Mucosa of rectum (tissue), 2 donors: Measurements from ENCODE around the gene KIAA0319L.

ENCODE experiments used
- H3K27ac ChIP-seq, 2 donors: one replicate each; pipeline ENCODE4 v1.7.0; 2013; ENCODE audit warnings: inconsistent platforms in 2 of 2, low read depth in 2 of 2, low read length in 2 of 2
- H3K27me3 ChIP-seq, 2 donors: one replicate each; pipeline ENCODE4 v1.7.0; 2013; ENCODE audit warnings: low read length in 2 of 2; ENCODE audit not compliant: control insufficient read depth in 2 of 2, insufficient read depth in 2 of 2
- H3K36me3 ChIP-seq, 2 donors: one replicate each; pipeline ENCODE4 v1.7.0; 2013; ENCODE audit warnings: low read length in 2 of 2; ENCODE audit not compliant: control insufficient read depth in 2 of 2, insufficient read depth in 2 of 2
- H3K4me1 ChIP-seq, 2 donors: one replicate each; pipeline ENCODE4 v1.7.0; 2013; ENCODE audit warnings: low read length in 2 of 2, mild to moderate bottlenecking in 1 of 2; ENCODE audit not compliant: control insufficient read depth in 2 of 2, insufficient read depth in 2 of 2
- H3K4me3 ChIP-seq, 2 donors: one replicate each; pipeline ENCODE4 v1.7.0; 2013; ENCODE audit warnings: low read length in 2 of 2
- H3K9ac ChIP-seq, 2 donors: one replicate each; pipeline ENCODE4 v1.7.0; 2013; ENCODE audit warnings: low read length in 2 of 2, low read depth in 1 of 2, mild to moderate bottlenecking in 1 of 2
- H3K9me3 ChIP-seq, 2 donors: one replicate each; pipeline ENCODE4 v1.7.0; 2013; ENCODE audit warnings: low read length in 2 of 2; ENCODE audit not compliant: control insufficient read depth in 2 of 2
- donor health status: healthy.
- donor health status: Normal muscosa, but diverticular disease.

KIAA0319L gene

DNA sequence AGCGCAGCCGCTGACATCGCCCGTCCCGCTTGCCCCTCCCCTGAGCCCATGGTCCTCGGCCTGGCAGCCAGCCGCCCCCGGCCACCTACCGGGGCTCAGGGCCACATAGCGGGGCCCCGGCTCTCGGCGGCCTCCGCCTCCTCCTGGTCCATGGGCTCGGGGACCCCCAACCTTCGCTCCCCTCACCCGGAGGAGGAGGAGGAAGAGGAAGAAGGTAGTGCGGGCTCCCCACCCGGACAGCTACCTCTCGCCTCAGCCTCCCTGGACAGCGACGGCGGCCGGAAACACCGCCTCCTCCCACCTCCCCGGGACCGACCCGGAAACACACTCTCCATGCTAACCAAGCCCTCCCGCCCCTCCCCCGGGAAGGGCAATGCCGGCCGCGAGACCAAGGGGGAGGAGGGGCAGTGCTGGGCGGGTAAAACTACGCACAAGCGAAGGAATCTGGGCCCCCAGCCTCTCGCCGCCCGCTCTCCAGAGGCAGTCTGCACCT, at the start of gene KIAA0319L:
TSS of gene KIAA0319L (minus strand) at position 286 of the 493 bp plus-strand sequence. CDS start 2,912 bp downstream, outside the sequence.
- peaks cover 19 to 22% of the 10 kb centered on the region in 2 donors for H3K4me1 ChIP-seq
- peak within 1 kb of the TSS; percentile 83 to 87 for H3K9ac ChIP-seq
- peaks cover 7 to 16% of the 10 kb centered on the region in 2 donors for H3K36me3 ChIP-seq
- H3K27ac ChIP-seq, result peak within 1 kb of the TSS; percentile 91 to 97
- H3K9me3 ChIP-seq, result no peaks in the 10 kb centered on the region
- no peaks in the 10 kb centered on the region for H3K27me3 ChIP-seq
- H3K4me3 ChIP-seq, result peak within 1 kb of the TSS; percentile 91 to 92

DNA sequence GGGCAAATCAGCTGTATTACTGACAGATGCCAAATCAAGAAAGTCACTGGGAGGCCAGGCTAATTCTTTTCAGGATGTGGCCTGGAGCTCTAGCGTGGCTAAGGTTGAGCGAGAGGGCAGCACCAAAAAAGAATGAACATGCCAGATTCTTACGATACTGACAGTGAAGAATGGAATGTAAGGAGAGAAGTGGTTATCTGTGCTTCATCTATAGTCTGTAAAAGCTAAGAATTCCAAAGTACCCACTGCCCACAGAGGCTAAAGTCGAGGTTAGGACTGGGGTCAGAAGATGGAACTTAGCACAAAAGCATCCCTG, 48.6 kb upstream of the KIAA0319L start:
- H3K27ac ChIP-seq, result no peak overlapping the region
- no peaks in the 10 kb centered on the region for H3K27me3 ChIP-seq
- peaks cover 33 to 48% of the 10 kb centered on the region in 2 donors for H3K36me3 ChIP-seq
- H3K9me3 ChIP-seq, result no peaks in the 10 kb centered on the region
- no peaks in the 10 kb centered on the region for H3K4me1 ChIP-seq
- H3K4me3 ChIP-seq, result no peak overlapping the region
- H3K9ac ChIP-seq, result no peak overlapping the region

DNA sequence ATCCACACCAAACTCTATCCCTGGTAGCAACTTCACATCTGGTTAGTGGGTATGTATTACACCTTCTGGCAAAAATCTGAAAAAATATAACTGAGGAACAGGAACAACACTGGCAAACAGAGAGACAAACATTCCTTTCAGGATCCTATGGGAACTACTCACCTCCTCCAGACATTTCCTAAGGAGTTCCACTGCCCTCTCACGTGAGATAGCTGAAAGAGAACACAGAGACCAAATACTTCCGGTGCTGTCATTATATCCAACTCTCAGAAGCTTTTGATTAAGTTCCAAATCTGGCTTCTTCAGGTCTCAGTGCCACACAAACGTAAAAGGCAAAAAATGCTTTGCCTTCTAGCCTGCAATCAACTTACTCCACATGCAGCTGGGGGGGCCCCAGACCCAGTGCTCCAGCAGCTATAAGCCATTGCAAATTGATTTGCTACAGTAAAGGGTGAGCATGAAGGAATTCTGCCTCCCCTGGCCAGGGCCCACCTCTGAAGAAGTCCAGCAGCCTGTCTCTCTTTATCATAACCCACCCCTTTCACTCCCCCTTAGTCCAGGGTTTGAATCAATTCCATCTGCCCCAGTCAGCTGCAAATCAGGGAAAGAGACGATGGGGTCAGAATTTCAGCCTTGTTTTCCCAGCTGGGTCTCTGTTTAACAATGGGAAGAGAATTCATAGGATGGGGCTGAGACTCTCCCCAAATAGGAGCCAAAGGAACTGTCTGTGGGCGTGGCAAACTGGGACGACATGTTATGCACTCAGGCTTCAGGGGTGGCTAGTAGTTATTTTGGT, 48.1 kb upstream of the KIAA0319L start:
- Histone ChIP-seq H3K4me1 (no peaks in the 10 kb centered on the region), H3K27me3 (no peaks in the 10 kb centered on the region), H3K27ac (no peak overlapping the region), H3K9me3 (no peaks in the 10 kb centered on the region), H3K4me3 (no peak overlapping the region), H3K9ac (no peak overlapping the region), H3K36me3 (peaks cover 33 to 52% of the 10 kb centered on the region in 2 donors)

DNA sequence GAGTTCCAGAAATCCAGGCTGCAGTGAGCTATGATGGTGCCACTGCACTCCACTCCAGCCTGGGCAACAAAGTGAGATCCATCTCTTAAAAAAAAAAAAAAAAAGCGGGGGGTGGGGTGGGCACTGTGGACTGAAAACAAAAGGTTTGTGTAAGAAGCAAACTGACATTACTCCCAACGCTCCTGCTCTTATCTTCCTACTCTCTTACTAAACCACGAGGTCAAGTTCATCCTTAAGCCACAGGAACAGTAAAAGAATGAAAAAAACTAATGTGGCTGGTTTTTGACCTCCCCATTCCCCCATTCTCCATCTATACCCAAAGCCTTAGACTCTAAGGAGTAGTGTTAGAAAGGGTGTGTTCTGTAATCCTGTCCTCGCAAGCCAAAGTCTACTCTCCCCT, 46.7 kb upstream of the KIAA0319L start:
- Histone ChIP-seq H3K27ac (no peak overlapping the region), H3K4me3 (no peak overlapping the region), H3K27me3 (no peaks in the 10 kb centered on the region), H3K36me3 (peaks cover 28 to 50% of the 10 kb centered on the region in 2 donors), H3K9me3 (no peaks in the 10 kb centered on the region), H3K9ac (no peak overlapping the region), H3K4me1 (no peaks in the 10 kb centered on the region)

DNA sequence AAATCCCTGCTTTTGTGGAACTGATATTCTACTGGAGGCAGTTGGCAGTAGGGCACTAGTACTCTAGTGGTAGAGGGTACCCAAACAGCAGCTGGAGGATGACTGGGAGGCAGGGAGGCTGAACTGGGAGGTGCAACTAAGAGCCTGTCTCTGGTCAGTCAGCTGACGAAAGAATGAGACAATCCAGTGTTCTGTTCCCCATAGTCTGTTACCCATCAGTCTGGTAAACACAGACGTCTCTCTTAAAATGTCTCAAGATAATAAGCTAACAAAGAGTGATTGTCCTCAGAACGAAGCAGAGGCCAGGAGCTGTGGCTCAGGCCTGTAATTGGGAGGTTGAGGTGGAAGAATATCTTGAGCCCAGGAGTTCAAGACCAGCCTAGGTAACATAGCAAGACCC, 46.3 kb upstream of the KIAA0319L start:
- H3K36me3 ChIP-seq, result peaks cover 23 to 48% of the 10 kb centered on the region in 2 donors
- no peaks in the 10 kb centered on the region for H3K9me3 ChIP-seq
- H3K4me3 ChIP-seq, result no peak overlapping the region
- no peak overlapping the region for H3K27ac ChIP-seq
- H3K4me1 ChIP-seq, result no peaks in the 10 kb centered on the region
- no peak overlapping the region for H3K9ac ChIP-seq
- no peaks in the 10 kb centered on the region for H3K27me3 ChIP-seq

DNA sequence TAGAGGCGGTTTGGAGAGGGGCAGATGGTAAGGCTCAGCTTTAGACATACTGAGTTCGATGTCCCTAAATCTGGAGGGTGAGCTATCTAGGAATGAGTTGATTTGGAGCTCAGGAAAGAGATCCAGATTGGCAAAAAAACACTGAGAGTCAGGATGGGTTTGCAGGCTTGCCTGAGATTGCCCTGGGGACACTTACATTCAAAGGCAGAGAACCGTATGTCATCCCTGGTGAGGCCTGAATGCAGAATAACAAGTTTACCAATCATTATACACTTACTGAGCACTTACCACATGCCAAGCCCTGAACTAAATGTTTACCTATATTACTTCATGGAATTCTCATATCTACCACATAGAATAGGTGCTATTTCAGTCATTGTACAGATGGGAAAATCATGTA, 43.4 kb upstream of the KIAA0319L start:
- Histone ChIP-seq H3K27ac (no peak overlapping the region), H3K9me3 (no peaks in the 10 kb centered on the region), H3K4me3 (no peak overlapping the region), H3K27me3 (no peaks in the 10 kb centered on the region), H3K9ac (no peak overlapping the region), H3K36me3 (peaks cover 17 to 38% of the 10 kb centered on the region in 2 donors), H3K4me1 (no peaks in the 10 kb centered on the region)

DNA sequence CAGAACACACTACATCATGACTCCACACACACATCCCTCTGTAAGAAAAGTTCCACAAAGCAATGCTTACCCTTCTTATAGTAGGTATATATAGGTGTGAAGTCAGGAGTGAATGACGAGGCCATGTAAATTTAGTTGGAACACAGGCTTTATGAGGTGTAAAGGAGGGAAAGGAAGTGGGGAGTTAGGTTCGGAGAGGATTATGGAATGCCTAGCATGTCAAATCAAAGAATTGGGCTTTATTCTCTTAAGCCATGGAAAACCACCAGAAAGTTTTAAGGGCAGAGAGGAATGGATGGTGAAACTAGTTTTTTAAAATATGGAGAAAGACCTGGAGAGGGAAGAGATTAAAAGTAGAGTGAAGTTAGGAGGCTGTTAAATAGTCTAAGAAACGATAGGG, 42.2 kb upstream of the KIAA0319L start:
- H3K4me1 ChIP-seq, result no peaks in the 10 kb centered on the region
- no peak overlapping the region for H3K4me3 ChIP-seq
- H3K36me3 ChIP-seq, result peaks cover 12 to 36% of the 10 kb centered on the region in 2 donors

DNA sequence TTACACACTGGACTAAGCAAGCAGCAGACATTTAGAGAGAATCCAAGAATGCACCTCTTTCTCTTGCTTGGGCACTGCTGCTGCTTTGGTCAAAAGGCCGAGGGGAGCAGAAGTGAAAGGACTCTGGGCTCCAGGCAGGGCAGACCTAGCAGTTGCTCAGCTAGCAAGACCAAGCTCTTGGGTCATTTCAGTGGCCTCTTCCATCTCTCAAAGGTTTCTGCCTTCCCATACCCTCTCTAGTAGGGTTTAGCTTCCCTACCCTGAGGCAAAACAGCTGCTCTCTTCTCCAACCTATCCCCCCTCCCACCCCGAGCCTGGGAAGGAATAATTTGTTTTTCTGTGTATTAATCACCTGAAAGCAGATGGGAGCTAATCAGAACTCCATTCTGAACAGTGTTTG, 41.7 kb upstream of the KIAA0319L start:
- Histone ChIP-seq H3K36me3 (peaks cover 12 to 31% of the 10 kb centered on the region in 2 donors), H3K27me3 (no peaks in the 10 kb centered on the region), H3K27ac (no peak overlapping the region), H3K9me3 (no peaks in the 10 kb centered on the region), H3K9ac (no peak overlapping the region), H3K4me3 (no peak overlapping the region), H3K4me1 (no peaks in the 10 kb centered on the region)

More for the DNA sequence above, 42.2 kb upstream of the KIAA0319L start:
- no peak overlapping the region for H3K27ac ChIP-seq
- H3K27me3 ChIP-seq, result no peaks in the 10 kb centered on the region
- H3K9ac ChIP-seq, result no peak overlapping the region
- no peaks in the 10 kb centered on the region for H3K9me3 ChIP-seq

DNA sequence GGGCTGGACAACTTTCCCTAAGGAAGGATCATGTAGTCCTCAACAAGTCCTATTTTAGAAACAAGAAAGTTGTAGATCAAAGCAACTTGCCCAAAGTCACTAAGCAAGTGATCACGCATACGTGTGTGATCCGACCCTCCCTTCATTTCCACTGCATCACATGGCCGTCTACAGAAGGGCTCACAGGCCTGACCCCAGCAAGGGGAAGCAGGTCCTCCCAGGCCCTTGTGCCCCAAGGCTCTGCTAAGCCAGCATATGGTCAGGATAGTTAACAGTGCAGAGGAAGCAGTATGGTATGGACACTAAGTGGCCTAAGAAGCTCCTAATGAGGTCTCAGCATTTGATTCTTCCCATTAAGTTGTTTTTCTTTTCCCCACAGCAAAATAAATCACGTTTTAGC, 40.7 kb upstream of the KIAA0319L start:
- Histone ChIP-seq H3K27me3 (no peaks in the 10 kb centered on the region), H3K27ac (no peak overlapping the region), H3K4me3 (no peak overlapping the region), H3K4me1 (no peaks in the 10 kb centered on the region), H3K36me3 (peaks cover 6 to 22% of the 10 kb centered on the region in 2 donors), H3K9ac (no peak overlapping the region), H3K9me3 (no peaks in the 10 kb centered on the region)

DNA sequence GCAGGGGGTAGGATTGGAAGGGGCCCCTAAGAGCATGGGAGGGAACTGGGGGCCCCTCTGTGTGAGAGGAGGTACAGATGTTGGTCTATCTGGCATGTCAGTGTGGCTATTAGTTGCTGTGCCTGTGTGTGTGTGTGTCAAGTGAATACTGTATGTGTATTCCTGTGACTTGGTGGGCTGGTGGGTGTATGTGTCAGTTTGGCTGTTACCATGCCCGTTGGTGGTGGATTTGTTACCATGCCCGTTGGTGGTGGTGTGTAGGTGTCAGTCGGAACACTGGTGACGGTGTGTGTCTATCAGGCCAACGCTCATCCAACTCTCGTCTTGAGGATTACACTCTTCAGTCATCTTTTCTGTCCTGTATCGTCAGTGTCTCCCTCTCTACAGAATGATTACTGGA, 38.5 kb upstream of the KIAA0319L start:
- no peak overlapping the region for H3K27ac ChIP-seq
- H3K9ac ChIP-seq, result no peak overlapping the region
- H3K36me3 ChIP-seq, result peaks cover 0 to 13% of the 10 kb centered on the region in 2 donors
- no peak overlapping the region for H3K4me3 ChIP-seq
- no peaks in the 10 kb centered on the region for H3K27me3 ChIP-seq
- no peaks in the 10 kb centered on the region for H3K9me3 ChIP-seq
- no peaks in the 10 kb centered on the region for H3K4me1 ChIP-seq
